Measurements from ENCODE around the gene ELOVL3. TPM values are rescaled to one million over a fixed set of nuclear protein-coding genes. Genes with fewer than 3 reads are reported as not detected.

Gene ELOVL3
- total RNA-seq, 2 donors from 2014 or later: 0.39 TPM; not detected in 1

- Histone ChIP-seq H3K9me3 (no peaks in the 10 kb centered on the region), H3K36me3 (peaks cover 7% of the 10 kb centered on the region), H3K4me3 (no peak overlapping the region), H3K4me1 (peaks cover 0 to 47% of the 10 kb centered on the region in 2 donors), H3K27ac (peak overlapping the region in 1 of 2 donors; percentile 86), H3K27me3 (no peaks in the 10 kb centered on the region)
- no peak for TF ChIP-seq CTCF (IDR thresholded peaks at IDR 0.05)
- DNase-seq (ENCODE audit: low spot score): no peak
Observed at GRCh38 chr10:102279104-102279503, 53.0 kb downstream of the ELOVL3 start.

Other genes starting within 250 kb of the ELOVL3 start
- gene ARMH3, start 170.1 kb upstream of the ELOVL3 start, total RNA-seq: 10 to 100 TPM; 25.4 to 28.5 TPM
- 10 to 100 TPM; 11.2 to 15.6 TPM for gene HPS6, start 160.9 kb upstream of the ELOVL3 start, total RNA-seq
- gene LDB1, start 105.9 kb upstream of the ELOVL3 start, total RNA-seq: 10 to 100 TPM; 32.2 to 59.7 TPM
- 10 to 100 TPM; 10.9 to 20.6 TPM for gene PPRC1, start 93.3 kb upstream of the ELOVL3 start, total RNA-seq
- gene NOLC1, start 73.9 kb upstream of the ELOVL3 start, total RNA-seq: 10 to 100 TPM; 42.2 to 47.8 TPM
- gene PITX3, start 15.2 kb downstream of the ELOVL3 start, total RNA-seq: under 1 TPM; 0.28 to 0.96 TPM
- 10 to 100 TPM; 38.5 to 38.9 TPM for gene GBF1, start 19.2 kb downstream of the ELOVL3 start, total RNA-seq
- gene NFKB2, start 169.4 kb downstream of the ELOVL3 start, total RNA-seq: 10 to 100 TPM in 1 of 2 donors, 1 to 10 TPM in 1; 7.3 to 15.6 TPM
- gene PSD, start 192.5 kb downstream of the ELOVL3 start, total RNA-seq: 1 to 10 TPM; 2.2 to 9.7 TPM
- 10 to 100 TPM; 16.6 to 21.3 TPM for gene FBXL15, start 194.5 kb downstream of the ELOVL3 start, total RNA-seq
- 10 to 100 TPM; 79.1 to 87.1 TPM for gene CUEDC2, start 206.3 kb downstream of the ELOVL3 start, total RNA-seq
- not detected for gene C10orf95, start 225.2 kb downstream of the ELOVL3 start, total RNA-seq